Suprapubic skin (tissue), 4 donors: ENCODE measurements around the gene ATIC. TPM values are rescaled to one million over a fixed set of nuclear protein-coding genes. Genes with fewer than 3 reads are reported as not detected.

Source experiments
- DNase-seq, 2 donors: peaks; one replicate each; pipeline ENCODE4 v3.0.0-alpha.2; 2019; ENCODE audit warnings: low spot score in 2 of 2
- H3K27ac ChIP-seq: fragments of 200-600 bp; sonication (generic); one replicate; pipeline ENCODE4 v1.5.1; 2019
- H3K27me3 ChIP-seq: fragments of 200-600 bp; sonication (generic); one replicate; pipeline ENCODE4 v1.5.1; 2019
- H3K36me3 ChIP-seq: fragments of 200-600 bp; sonication (generic); one replicate; pipeline ENCODE4 v1.5.1; 2019
- H3K4me1 ChIP-seq: fragments of 200-600 bp; sonication (generic); one replicate; pipeline ENCODE4 v1.5.1; 2019
- H3K4me3 ChIP-seq: fragments of 200-600 bp; sonication (generic); one replicate; pipeline ENCODE4 v1.5.1; 2019; ENCODE audit warnings: mild to moderate bottlenecking
- H3K9me3 ChIP-seq: fragments of 200-600 bp; sonication (generic); one replicate; pipeline ENCODE4 v1.5.1; 2019
- CTCF ChIP-seq, 2 donors: fragments of 200-600 bp in 1 of 2; fragments of 450-650 bp in 1 of 2; sonication (generic) in 1 of 2; IDR thresholded peaks; one replicate each; pipeline ENCODE4 v1.5.1; 2016 to 2019; ENCODE audit warnings: antibody characterized with exemption in 2 of 2, mild to moderate bottlenecking in 1 of 2, moderate library complexity in 1 of 2
- EP300 ChIP-seq: sonication (generic); formaldehyde crosslinking; IDR thresholded peaks from one replicate; pipeline ENCODE4 v1.6.1; 2017; ENCODE audit warnings: antibody characterized with exemption
- POLR2A ChIP-seq, 2 donors: fragments of 450-650 bp; IDR thresholded peaks; one replicate each; pipeline ENCODE4 v1.6.1; 2017; ENCODE audit warnings: antibody characterized with exemption in 2 of 2, mild to moderate bottlenecking in 2 of 2, moderate library complexity in 2 of 2
- POLR2AphosphoS5 ChIP-seq, 3 donors: sonication (generic); formaldehyde crosslinking; IDR thresholded peaks; one replicate each; pipeline ENCODE4 v1.6.1; 2017; ENCODE audit warnings: antibody characterized with exemption in 3 of 3
- WGBS: methylation state at CpG from one replicate; pipeline ENCODE4 v1.1.5; 2018; 5-methylcytosine and 5-hydroxymethylcytosine counted together
- total RNA-seq, 4 donors: library from RNA; depleted of rRNA; stranded (reverse); fragments of >200 nt; gene quantifications; one replicate each; pipeline ENCODE4 v1.1.0, GENCODE V29; 2016

Gene ATIC
- total RNA-seq, 4 donors from 2014 or later = 22.7 to 49.8 (median 29.8) TPM

- H3K36me3 ChIP-seq = peaks cover 32% of the 10 kb centered on the region
- no peaks in the 10 kb centered on the region for H3K4me1 ChIP-seq
- no peaks in the 10 kb centered on the region for H3K27me3 ChIP-seq
- 81% methylated on average over 13 of the region's 14 CpGs for WGBS
- TF ChIP-seq EP300 = no peak
- TF ChIP-seq POLR2A (IDR thresholded peaks at IDR 0.05) = no peak
- TF ChIP-seq CTCF (IDR thresholded peaks at IDR 0.05) = no peak
- no peak for TF ChIP-seq POLR2AphosphoS5 (IDR thresholded peaks at IDR 0.05)
- no peak overlapping the region for H3K4me3 ChIP-seq
- DNase-seq = no peak
- H3K9me3 ChIP-seq = no peaks in the 10 kb centered on the region
- no peak overlapping the region for H3K27ac ChIP-seq
Observed at GRCh38 chr2:215371915-215372897, 60.3 kb downstream of the ATIC start.

- H3K27me3 ChIP-seq = no peaks in the 10 kb centered on the region
- no peak overlapping the region for H3K4me3 ChIP-seq
- H3K9me3 ChIP-seq = no peaks in the 10 kb centered on the region
- H3K4me1 ChIP-seq = no peaks in the 10 kb centered on the region
- DNase-seq = no peak
- TF ChIP-seq POLR2AphosphoS5 (IDR thresholded peaks at IDR 0.05) (no peak), EP300 (no peak), CTCF (IDR thresholded peaks at IDR 0.05) (no peak), POLR2A (IDR thresholded peaks at IDR 0.05) (no peak)
- H3K27ac ChIP-seq = no peak overlapping the region
- peaks cover 32% of the 10 kb centered on the region for H3K36me3 ChIP-seq
- WGBS = 91% methylated on average over 9 of the region's 9 CpGs
Observed at GRCh38 chr2:215372968-215373649, 61.2 kb downstream of the ATIC start.

GRCh38 chr2:215374002-215374401 lies 62.1 kb downstream of the ATIC start:
- H3K4me3 ChIP-seq = no peak overlapping the region
- TF ChIP-seq POLR2AphosphoS5 (IDR thresholded peaks at IDR 0.05) (no peak), POLR2A (IDR thresholded peaks at IDR 0.05) (no peak), EP300 (no peak), CTCF (IDR thresholded peaks at IDR 0.05) (no peak)
- 92% methylated on average over 1 of the region's 1 CpG for WGBS
- H3K4me1 ChIP-seq = no peaks in the 10 kb centered on the region
- H3K27me3 ChIP-seq = no peaks in the 10 kb centered on the region
- DNase-seq = no peak
- no peak overlapping the region for H3K27ac ChIP-seq
- peaks cover 32% of the 10 kb centered on the region for H3K36me3 ChIP-seq
- H3K9me3 ChIP-seq = no peaks in the 10 kb centered on the region

GRCh38 chr2:215374642-215375466 lies 63.0 kb downstream of the ATIC start:
- no peak overlapping the region for H3K4me3 ChIP-seq
- H3K36me3 ChIP-seq = peaks cover 27% of the 10 kb centered on the region
- DNase-seq = no peak
- no peaks in the 10 kb centered on the region for H3K4me1 ChIP-seq
- no peak overlapping the region for H3K27ac ChIP-seq
- WGBS = 93% methylated on average over 10 of the region's 10 CpGs
- H3K27me3 ChIP-seq = no peaks in the 10 kb centered on the region
- no peaks in the 10 kb centered on the region for H3K9me3 ChIP-seq
- TF ChIP-seq EP300 (no peak), POLR2A (IDR thresholded peaks at IDR 0.05) (no peak), CTCF (IDR thresholded peaks at IDR 0.05) (no peak), POLR2AphosphoS5 (IDR thresholded peaks at IDR 0.05) (no peak)
